ENCODE results near the gene RELN.

GRCh38 chr7:103666326-103666725 lies 323.1 kb downstream of the RELN start:
- no peak for TF ChIP-seq POLR2AphosphoS5 (IDR thresholded peaks at IDR 0.05; ENCODE audit: low read depth, low read length)
- no peak for TF ChIP-seq POLR2A (IDR thresholded peaks at IDR 0.05; ENCODE audit: low read depth, low read length)
- no peak for TF ChIP-seq PAX5 (IDR thresholded peaks at IDR 0.05; ENCODE audit: insufficient read depth, low read length, severe bottlenecking)
- TF ChIP-seq TAF1 (IDR thresholded peaks at IDR 0.05; ENCODE audit: low read depth, low read length), result no peak
- no peak for TF ChIP-seq SPI1 (IDR thresholded peaks at IDR 0.05; ENCODE audit: low read depth, low read length)
- no peak for TF ChIP-seq POU2F2 (IDR thresholded peaks at IDR 0.05; ENCODE audit: low read depth, low read length)
